NK-92 (cell line): ENCODE measurements around the gene TFEC.
"Not testable (repeated sequence)": the region's sequence is repeated elsewhere in the genome, so short reads cannot be mapped to it uniquely, and the experiment has no call there.

Experiments
- DNase-seq: peaks from one replicate; lab custom pipeline; 2025; ENCODE audit not compliant: unreplicated experiment; lab: John Stamatoyannopoulos, UW

Gene TFEC

GRCh38 chr7:116030651-116031276 is at the start of gene TFEC:
Gene TFEC, minus strand, starts transcription at chr7:116030763. Its CDS starts 46,322 bp downstream, at chr7:115984441.
- DNase-seq = no peak

GRCh38 chr7:116075351-116076145 is 45.0 kb upstream of the TFEC start:
- no peak for DNase-seq

- no peak for DNase-seq
These were observed 41.1 kb upstream of the TFEC start for GRCh38 chr7:116071629-116072028.

- no peak for DNase-seq
These were observed 33.6 kb upstream of the TFEC start for GRCh38 chr7:116064179-116064578.

GRCh38 chr7:116062666-116063065 is 32.1 kb upstream of the TFEC start:
- no peak for DNase-seq

GRCh38 chr7:116052006-116052405 is 21.4 kb upstream of the TFEC start:
- DNase-seq = no peak

- not testable (repeated sequence) for DNase-seq
These were observed 16.7 kb upstream of the TFEC start for GRCh38 chr7:116047261-116047660.

- no peak for DNase-seq
These were observed 15.0 kb upstream of the TFEC start for GRCh38 chr7:116045532-116045931.

GRCh38 chr7:116041615-116042014 is 11.1 kb upstream of the TFEC start:
- DNase-seq = no peak

- no peak for DNase-seq
These were observed 6.8 kb upstream of the TFEC start for GRCh38 chr7:116037401-116037800.

- no peak for DNase-seq
These were observed 3.8 kb upstream of the TFEC start for GRCh38 chr7:116034411-116034810.

- no peak for DNase-seq
These were observed 2.3 kb upstream of the TFEC start for GRCh38 chr7:116032886-116033285.

- no peak for DNase-seq
These were observed 1.8 kb downstream of the TFEC start for GRCh38 chr7:116028787-116029186.

- DNase-seq = no peak
These were observed 2.8 kb downstream of the TFEC start for GRCh38 chr7:116027786-116028185.

GRCh38 chr7:116024826-116025809 is 5.4 kb downstream of the TFEC start:
- no peak for DNase-seq

GRCh38 chr7:116021237-116021636 is 9.3 kb downstream of the TFEC start:
- no peak for DNase-seq

- no peak for DNase-seq
These were observed 11.8 kb downstream of the TFEC start for GRCh38 chr7:116018731-116019130.

- no peak for DNase-seq
These were observed 16.9 kb downstream of the TFEC start for GRCh38 chr7:116013675-116014074.

GRCh38 chr7:116011584-116011983 is 19.0 kb downstream of the TFEC start:
- DNase-seq = no peak

- not testable (repeated sequence) for DNase-seq
These were observed 25.8 kb downstream of the TFEC start for GRCh38 chr7:116004762-116005161.

- no peak for DNase-seq
These were observed 33.3 kb downstream of the TFEC start for GRCh38 chr7:115997221-115997620.
